ENCODE results near the gene ATCAY.
"Not testable (repeated sequence)": the region's sequence is repeated elsewhere in the genome, so short reads cannot be mapped to it uniquely, and the experiment has no call there.

Gene ATCAY

GRCh38 chr19:3932931-3933810, 52.7 kb downstream of the ATCAY start, which contains the start of gene NMRK2:
Gene NMRK2 (plus strand): TSS chr19:3933069. CDS start chr19:3933672, 603 bp downstream.
- no peak for TF ChIP-seq CTCF (IDR thresholded peaks at IDR 0.05; ENCODE audit: low read depth, low read length)
- no peak for DNase-seq (ENCODE audit: low read depth in 2 of 2)
- no peak within 1 kb of the TSS for H3K4me3 ChIP-seq (replicated peaks in 1 of 2; ENCODE audit: low read depth in 2 of 2, low read length in 2 of 2)

- TF ChIP-seq CTCF (IDR thresholded peaks at IDR 0.05; ENCODE audit: low read depth, low read length) = no peak
- no peak overlapping the region for H3K4me3 ChIP-seq (replicated peaks in 1 of 2; ENCODE audit: low read depth in 2 of 2, low read length in 2 of 2)
- DNase-seq (ENCODE audit: low read depth in 2 of 2) = no peak
Measured at GRCh38 chr19:3936506-3937442, 56.3 kb downstream of the ATCAY start.

- not testable (repeated sequence) for DNase-seq (ENCODE audit: low read depth in 2 of 2)
Measured at GRCh38 chr19:3938300-3938950, 57.9 kb downstream of the ATCAY start.

GRCh38 chr19:3942790-3943409, 62.4 kb downstream of the ATCAY start:
- DNase-seq (ENCODE audit: low read depth in 2 of 2) = peak in 1 of 2 donors; percentile 24
- TF ChIP-seq CTCF (IDR thresholded peaks at IDR 0.05; ENCODE audit: low read depth, low read length) = no peak
- H3K4me3 ChIP-seq (replicated peaks in 1 of 2; ENCODE audit: low read depth in 2 of 2, low read length in 2 of 2) = no peak overlapping the region

More at GRCh38 chr19:3938300-3938950, 57.9 kb downstream of the ATCAY start:
- H3K4me3 ChIP-seq (replicated peaks in 1 of 2; ENCODE audit: low read depth in 2 of 2, low read length in 2 of 2) = not testable (repeated sequence)

GRCh38 chr19:3944018-3944721, 63.7 kb downstream of the ATCAY start:
- DNase-seq (ENCODE audit: low read depth in 2 of 2) = no peak
- no peak for TF ChIP-seq CTCF (IDR thresholded peaks at IDR 0.05; ENCODE audit: low read depth, low read length)
- H3K4me3 ChIP-seq (replicated peaks in 1 of 2; ENCODE audit: low read depth in 2 of 2, low read length in 2 of 2) = no peak overlapping the region

GRCh38 chr19:3945838-3946237, 65.4 kb downstream of the ATCAY start:
- no peak for TF ChIP-seq CTCF (IDR thresholded peaks at IDR 0.05; ENCODE audit: low read depth, low read length)
- no peak overlapping the region for H3K4me3 ChIP-seq (replicated peaks in 1 of 2; ENCODE audit: low read depth in 2 of 2, low read length in 2 of 2)
- peak; percentile 30 to 67 for DNase-seq (ENCODE audit: low read depth in 2 of 2)

GRCh38 chr19:3947316-3947933, 66.9 kb downstream of the ATCAY start:
- DNase-seq (ENCODE audit: low read depth in 2 of 2) = not testable (repeated sequence)

More at GRCh38 chr19:3947316-3947933, 66.9 kb downstream of the ATCAY start:
- not testable (repeated sequence) for H3K4me3 ChIP-seq (replicated peaks in 1 of 2; ENCODE audit: low read depth in 2 of 2, low read length in 2 of 2)

Measured in cardiac fibroblast (primary cell).